ENCODE data around the gene GSAP.

Gene GSAP

DNA sequence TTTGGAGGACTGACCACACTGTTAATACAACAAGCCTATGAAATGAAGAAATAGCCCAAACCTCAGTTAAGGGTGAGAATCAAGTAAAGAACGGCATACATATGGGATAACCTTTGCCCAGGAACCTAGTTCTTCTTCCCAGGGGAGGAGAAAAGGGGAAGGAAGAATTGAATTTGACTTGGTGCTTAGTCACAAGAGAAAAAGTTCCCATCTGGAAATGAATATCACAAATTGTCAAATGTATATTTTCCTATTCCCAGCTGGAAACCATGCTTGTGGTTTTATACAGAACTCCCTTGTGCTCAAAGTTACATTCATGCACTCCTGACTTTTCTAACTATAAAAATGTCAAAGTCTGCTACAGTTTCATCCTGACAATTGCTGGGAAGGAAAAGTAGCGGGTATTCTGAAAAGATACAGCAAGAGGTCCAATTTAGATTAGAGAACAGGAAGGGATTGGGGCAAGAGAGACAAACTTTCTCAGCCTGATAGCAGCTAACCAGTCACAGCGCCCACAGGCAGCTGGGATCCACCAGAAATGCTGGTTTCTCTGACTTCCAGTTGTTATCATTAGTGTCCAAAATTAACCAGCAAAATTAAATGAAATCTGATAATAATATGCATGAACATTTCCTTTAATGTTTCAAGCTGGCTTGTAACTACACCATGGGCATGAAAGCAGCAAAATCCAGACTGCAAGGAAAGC is 18.6 kb upstream of the GSAP start:
- no peak for DNase-seq (ENCODE audit: low read depth, low spot score)

DNA sequence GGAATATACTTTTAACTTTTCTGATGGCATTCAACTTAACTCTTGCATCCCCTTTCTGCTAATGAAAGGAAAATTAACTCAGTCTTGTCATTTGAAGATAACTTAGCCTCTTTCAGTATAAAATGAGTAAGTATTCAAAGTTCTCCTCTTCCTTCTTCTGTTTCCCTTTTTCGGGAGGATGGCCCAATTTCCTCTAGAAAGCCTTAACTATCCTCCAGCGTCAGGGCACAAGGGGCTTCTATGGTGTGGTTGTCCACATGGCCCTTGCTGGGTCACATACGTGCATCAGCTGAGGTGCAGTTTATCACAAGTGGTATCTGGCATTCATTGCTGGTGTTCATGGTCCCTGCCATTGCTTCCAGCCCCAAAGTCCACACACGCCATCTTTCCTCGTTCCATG is 17.8 kb upstream of the GSAP start:
- DNase-seq (ENCODE audit: low read depth, low spot score) = no peak

DNA sequence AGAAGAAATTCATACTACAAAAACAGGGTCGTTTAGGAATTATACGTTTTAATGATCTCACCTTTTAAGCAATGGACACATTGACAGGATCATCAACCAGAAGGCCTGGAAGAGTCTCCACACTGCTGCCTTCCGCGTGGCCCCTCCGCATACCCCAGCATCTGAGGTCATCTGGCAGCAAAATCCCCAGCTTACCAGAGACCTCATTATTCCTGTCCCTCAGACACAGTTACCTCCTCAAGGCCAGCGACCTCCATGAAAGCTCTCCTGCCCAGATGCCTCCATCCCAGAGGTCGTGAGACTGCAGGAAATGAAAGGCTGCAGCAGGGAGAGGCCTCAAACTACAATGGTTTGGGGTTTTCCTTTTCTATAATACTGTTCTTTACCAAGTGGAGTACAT is 14.8 kb upstream of the GSAP start:
- peak; percentile 23 for DNase-seq (ENCODE audit: low read depth, low spot score)

DNA sequence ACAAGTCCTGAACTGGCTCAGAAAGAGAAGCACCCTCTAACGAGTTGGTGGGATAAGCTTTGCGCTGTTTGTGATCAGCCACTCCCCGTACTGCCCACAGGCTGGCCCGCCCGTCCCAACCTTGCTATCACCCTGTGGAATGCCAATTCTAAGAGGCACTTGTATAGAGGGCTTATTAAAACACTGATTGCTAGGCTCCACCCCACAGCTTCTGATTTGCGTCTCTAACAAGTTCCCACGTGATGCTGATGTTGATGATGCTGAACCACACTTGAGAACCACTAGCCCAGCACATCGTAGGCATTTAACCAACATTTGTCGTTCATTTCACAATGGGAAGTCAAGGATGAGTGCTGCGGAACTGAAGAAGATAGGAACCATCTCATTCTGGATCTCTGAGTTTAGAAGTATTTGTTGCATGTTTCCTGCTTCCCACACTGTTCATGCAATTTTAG is 12.7 kb upstream of the GSAP start:
- no peak for DNase-seq (ENCODE audit: low read depth, low spot score)

DNA sequence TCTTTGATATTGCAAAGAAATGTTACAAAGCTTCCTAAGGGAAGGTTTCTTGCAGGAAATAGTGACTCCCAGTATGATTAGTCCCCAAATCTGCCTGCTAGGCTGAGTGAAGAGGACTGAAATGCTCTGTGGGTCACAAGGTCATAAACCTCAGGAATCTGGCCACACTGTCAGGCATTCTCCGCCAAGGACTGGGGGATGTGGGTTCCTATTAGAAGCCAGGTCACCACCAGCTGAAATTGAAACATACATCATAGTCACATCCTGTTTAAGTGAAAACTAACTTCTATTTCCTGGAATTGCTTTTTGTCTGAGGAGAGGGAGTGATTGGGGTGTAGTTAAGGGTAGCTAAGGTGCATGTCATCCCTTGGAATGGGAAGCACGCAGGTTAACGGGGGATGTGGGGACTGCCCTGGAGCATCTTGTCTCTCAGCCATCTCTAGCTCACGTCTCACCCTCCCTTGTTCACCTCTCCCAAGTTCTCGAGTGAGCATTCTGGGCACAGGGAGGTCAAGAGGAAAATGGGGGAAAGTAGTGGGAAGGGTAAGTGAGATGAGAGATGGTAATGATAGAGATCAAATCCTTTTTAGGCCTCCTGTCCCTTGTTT is 12.0 kb upstream of the GSAP start:
- DNase-seq (ENCODE audit: low read depth, low spot score) = peak; percentile 40

DNA sequence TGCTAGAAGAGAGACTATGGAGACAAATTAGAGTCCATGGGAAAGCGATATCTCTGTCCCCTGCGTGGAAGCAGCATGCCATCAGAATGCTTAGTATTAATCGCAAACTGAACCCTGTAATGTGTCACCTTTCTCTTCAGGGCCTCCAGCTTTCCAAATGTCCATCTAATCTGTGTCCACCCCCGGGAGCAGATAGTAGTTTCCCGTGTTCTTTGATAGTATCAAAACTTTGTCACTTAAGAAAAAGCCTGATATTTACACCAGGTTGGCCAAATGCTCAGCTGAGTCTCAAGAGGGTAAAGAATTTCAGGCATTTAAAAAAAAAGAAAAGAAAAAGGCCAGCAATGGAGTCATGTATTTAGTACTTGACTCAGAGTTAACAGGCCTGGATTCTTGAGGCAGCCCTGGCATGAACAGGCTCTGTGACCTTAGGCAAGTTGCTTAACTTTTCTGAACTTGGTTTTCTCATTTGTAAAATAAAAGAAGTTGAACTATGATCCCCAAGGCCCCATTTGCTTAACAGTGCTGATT is 10.4 kb upstream of the GSAP start:
- peak; percentile 49 for DNase-seq (ENCODE audit: low read depth, low spot score)

DNA sequence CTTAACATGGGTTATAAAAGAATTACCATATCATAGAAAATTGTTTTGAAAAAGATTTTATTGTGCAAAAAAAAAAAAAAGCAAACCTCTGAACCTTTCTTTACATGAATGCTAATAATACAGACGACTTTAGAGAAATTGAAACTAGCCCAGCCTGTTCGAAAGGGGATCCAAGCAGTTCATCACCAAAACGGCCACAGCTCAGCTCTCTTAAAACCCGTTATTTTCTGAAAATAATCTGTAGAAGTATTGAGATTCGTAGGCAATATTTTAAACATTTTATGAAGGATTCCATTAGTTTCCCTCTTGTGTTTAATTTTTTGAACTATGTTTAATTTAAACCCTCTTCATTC is 9.9 kb upstream of the GSAP start:
- DNase-seq (ENCODE audit: low read depth, low spot score) = no peak

DNA sequence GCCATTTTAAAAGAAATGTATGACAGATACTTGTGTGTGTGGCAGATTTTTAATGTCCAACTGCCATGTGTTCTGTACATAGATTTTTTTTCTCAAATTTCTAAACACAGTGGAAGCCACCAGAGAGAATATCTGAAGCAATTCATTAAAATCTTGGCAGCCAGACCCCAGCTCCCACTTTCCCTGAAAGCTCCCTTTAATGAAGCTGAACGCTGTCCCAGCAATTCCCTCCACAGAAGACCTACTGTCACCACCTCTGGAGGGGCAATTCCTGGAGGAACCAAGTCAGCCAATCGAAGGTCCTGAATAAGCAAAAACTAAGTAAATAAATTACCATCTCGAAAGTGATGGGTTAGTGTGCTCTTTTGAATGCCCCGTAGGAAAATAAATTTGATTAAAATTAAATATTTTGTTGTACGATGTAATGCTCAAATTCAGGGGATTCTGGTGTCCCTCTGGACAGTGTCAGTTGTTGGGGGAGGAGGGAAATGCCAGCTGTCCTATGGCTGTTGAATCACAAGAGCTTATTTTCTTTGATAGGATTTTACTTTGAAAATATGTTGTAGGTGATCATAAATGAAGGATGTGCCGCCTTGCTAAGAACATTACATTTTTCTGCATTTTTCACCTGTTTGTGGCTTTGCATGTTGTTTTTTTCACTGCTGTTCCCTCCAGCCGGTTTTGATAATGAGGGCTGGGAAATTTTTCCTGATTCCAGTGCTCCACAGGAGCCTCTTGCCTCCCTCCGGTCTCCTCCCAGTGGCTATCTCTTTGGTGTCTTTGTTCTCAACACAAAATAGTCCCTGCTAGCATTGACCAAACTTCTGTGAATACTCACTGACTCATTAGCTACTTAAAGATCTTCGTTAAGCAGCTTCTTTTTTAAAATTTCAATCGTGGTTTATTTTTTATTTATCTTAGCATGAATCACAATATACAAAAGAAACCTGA is 9.2 kb upstream of the GSAP start:
- peak; percentile 65 for DNase-seq (ENCODE audit: low read depth, low spot score)

DNA sequence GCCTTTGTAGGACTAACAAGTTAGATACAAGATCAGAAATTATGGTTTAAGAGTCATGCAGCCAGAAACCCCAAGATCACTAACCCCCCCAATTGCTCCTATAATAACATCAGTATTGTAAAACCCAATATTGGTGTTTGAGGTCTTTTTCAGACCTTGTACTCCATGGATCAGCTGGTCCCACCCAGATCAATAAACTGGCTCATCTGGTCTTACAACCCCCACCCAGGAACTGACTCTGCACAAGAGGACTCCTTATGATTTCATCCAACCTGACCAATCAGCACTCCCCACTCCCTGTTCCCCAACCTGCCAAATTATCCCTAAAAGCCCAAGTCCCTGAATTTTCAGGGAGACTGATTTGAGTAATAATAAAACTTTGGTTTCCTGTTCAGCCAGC is 6.4 kb upstream of the GSAP start:
- no peak for DNase-seq (ENCODE audit: low read depth, low spot score)

DNA sequence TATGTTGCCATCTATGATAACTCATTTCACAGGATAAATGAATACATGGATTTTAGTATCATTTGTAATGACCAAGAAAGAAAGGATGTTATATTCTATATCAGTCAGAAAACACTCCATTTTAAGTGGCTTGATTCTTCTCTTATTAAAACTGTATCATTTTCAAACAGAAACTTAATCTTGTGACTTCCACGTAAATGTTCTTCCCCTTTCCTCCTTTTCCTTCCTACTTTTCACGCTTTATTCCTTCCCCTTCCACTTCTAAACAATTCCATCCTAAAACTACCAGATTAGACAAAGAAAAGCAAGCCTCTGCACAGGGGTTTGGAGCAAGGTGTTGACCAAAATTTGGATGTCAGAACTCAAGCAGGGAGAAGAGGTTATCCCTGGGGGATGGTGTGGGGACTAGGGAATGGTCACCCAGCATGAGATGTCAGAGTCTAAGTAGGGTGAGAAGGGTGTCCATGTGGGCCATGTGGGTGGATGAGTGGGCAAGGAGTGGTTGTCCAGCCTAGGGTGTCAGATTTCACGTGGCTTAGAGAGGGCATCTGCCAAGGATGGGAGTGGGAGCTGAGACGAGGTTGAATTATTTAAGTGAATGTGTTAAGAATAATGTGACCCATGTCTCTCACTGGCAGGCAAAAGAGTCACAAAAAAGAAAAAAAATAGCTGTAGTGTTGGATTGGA is 5.0 kb upstream of the GSAP start:
- DNase-seq (ENCODE audit: low read depth, low spot score) = no peak

DNA sequence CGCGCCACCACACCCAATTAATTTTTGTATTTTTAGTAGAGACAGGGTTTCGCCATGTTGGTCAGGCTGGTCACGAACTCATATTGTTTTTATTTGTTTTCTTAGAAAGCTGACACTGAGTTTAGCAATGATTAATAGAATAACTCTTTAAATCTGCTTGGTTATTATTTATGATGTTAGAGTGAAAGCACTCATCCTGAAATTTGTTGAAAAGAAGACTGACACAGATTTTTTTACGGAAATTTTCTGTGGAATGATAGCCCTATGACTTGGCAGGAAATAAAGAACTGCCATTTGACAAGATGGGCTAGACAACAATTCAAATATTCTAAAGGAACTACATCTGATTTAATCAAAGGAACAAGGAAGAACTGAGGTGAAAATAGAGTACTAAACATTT is 4.3 kb upstream of the GSAP start:
- no peak for DNase-seq (ENCODE audit: low read depth, low spot score)

DNA sequence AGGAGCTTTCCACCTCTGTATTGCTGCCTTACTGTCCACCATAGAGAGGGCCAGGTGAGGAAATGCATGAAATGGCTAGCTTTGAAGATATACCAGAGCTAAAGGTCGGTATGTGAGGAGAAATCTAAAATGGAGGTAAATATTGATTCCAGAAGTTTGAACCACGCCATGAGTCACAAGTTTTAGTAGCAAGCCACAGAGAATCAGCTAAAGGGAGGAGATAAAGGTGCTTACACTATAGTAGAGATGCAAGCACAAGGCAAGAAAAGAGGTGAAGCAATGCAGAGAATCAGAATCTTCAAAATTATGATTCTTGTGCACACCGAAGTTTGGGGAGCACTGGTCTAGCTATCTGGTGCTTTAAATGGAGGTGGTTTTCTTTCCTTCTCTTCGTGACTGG is 3.0 kb upstream of the GSAP start:
- no peak for DNase-seq (ENCODE audit: low read depth, low spot score)

DNA sequence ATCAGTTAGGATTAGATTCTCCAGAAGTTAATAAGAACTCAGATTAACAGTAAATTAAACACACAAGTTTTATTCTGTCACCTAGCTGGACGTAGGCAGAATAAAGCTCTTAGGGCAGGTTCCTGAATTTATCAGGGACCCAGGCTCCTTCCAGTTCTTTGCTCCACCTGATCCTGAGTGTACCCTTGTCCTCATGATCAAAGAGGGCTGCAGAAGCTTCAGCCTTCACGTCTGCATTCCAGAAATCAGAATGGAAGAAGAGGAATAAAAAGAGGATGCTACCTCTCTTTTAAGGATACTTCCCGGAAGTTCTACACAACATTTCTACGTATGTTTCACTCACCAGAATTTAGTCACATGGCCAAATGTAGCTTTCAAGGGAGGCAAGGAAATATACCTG is 1.7 kb upstream of the GSAP start:
- DNase-seq (ENCODE audit: low read depth, low spot score) = no peak

DNA sequence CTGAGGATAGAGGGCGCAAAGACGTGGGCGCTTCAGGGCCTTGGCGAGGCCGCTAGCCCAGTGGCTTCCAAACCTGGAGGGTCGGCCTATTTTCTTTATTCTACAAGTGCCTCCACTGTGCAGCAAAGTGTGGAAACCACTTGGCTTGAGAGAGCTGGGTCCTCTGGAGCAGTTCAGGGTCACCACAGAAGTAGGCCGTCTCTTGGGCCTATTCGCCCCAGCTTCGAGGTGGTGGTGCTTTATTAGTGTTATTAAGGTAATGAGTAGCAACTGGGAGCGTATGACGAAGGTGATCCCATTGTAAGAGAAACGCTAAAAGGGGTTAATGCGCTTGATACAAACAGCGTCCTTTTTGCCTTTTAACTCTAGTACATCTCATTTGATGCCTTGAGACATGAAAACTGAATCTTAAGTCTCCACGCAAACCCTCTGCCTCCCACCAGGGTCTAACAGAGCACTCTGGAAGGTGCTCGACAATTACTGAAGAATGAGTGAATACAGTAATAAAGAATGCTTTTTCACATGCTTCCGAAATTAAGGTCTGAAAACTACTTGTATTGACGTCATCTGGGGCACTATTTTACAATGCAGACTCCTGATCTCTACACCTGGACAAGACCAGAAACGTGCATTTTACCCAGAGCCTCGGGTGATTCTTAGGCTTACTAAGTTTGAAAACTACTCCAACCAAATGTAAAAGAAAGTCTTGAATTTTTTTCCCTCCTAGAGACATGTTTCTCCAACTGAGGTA is 647 bp upstream of the GSAP start:
- DNase-seq (ENCODE audit: low read depth, low spot score) = peak; percentile 41

DNA sequence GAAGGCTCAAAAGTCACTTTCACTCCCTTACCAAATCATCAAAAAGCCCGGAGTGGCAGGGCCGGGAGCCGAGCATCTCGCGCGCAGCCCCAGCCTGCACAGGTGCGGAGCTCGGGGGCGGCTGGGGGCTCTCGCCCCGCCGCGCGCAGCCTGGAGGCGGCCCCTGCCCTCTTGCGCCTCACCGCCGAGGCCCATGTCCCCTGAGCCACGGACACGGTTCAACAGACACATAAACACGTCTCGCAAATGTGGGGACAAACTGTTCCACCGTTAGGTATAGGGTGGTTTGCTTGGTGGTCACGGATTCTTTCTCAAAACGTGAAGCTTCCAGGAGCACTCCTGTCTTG is 700 bp downstream of the GSAP start:
- DNase-seq (ENCODE audit: low read depth, low spot score) = no peak

DNA sequence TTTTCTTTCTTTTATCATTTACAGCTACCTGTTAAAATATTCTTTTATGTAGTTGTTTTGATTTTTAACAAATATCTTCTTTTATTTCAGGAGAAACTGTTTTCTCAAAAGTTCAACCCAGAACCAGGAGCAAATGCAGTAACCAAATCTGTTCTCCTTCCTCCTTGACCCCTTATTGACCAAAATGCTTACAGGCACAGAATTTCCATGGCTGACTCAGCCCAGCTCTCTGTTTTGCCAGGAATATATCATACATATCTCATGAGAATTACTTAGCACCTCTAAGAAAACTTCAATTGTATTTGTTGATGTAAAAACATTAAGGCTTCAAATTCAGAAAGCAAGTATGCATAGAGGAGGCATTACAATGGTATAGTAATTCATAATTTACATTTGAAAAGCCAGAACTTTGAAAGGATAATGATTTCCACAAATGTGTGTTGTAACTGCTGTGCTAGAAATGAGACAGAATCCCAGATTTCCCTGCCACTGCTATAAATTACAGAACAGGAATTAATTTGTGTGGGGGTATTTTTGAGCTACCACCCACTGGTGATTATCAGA is 2.2 kb downstream of the GSAP start:
- no peak for DNase-seq (ENCODE audit: low read depth, low spot score)

DNA sequence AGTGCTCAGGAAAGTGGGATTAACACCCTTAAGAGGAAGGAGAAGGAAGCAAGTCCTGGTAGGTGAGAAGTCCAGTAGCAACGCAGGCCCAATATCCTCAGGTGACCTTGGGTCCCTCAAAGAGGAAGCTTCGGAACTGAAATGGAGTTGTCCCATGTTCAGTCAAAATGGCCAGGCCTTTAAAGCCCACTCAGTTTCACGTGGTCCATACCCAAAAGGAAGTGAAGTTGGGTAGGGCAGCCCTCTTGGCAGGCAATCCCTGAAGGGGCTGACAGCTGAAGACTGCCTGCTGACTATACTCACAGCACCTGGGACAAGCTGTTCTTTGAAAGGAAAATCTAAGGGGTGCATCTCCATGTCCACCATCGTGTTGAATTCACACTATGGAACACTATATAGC is 3.0 kb downstream of the GSAP start:
- DNase-seq (ENCODE audit: low read depth, low spot score) = no peak

DNA sequence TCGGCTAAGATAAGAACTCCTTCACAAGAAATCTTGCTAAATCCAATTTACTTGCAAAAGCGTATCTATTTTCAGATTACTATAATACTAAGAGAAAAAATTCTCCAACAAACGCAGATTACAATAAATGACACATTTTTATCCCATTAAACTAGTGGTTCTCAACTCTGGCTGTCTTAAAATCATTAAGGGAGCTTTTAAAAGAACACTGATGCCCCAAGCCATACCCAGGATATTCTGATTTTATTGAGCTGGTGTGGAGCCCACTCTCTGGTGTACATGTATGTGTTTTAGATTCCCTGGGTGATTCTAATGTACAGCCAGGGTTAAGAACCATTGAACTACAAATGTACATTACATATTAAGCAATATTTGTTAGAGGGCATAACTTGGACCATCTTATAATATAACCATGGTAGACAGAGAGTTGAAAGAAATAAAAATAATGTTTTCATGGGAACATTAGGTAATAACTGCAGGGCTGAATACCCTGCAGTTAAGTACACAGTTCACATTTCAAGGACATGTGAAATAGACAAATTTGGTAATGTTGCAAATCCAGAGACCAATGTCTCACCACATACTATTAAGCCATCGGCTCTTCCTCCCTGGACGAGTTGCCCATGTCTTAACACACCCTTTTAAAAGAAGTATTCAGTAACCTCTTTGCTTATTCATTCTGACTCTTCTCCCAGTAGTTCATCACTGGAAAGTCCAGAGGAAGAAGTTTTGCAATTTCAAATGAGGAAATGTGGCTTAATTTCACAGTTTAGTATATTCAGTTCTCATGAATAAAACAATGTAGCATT is 6.2 kb downstream of the GSAP start:
- no peak for DNase-seq (ENCODE audit: low read depth, low spot score)

DNA sequence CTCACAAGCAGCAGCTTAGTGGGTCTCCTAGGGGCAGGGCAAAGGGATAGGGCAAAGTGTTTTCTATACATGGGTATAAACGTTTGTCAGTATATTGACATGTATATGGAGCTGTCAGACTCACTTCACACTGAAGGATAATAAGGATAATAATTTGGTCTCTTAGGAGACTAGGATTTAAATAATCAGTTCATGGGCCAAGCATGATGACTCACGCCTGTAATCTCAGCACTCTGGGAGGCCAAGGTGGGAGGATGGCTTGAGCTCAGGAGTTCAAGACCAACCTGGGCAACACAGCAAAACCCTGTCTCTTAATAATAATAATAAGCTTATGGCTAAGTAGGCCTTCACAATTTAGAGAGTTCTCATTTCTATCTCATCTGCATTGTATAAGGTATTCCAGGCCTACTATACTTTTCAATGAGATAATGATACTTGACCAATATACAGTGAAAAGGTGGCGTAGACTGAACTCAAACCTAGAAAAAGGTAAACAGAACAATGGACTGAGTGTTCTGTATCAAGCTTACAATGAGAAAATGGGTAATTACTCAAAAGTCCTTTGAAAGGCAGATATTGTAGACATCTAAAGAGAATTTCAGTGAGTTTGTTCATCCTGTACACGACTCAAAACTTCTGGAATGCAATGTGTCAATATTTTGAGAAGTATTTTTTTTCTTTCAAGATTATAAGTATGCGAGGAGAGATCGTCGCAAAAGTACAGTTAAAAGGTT is 7.0 kb downstream of the GSAP start:
- no peak for DNase-seq (ENCODE audit: low read depth, low spot score)

Measured in ELF-1 (cell line).